Suprapubic skin (tissue), 3 donors: Measurements from ENCODE around the gene NFATC3.
A peak's percentile ranks its signal among the peaks of the same experiment; 100 is the strongest.

Experiments
- CTCF ChIP-seq, 2 donors: fragments of 200-600 bp in 1 of 2; fragments of 450-650 bp in 1 of 2; sonication (generic) in 1 of 2; IDR thresholded peaks; one replicate each; pipeline ENCODE4 v1.5.1; 2016 to 2019; ENCODE audit warnings: antibody characterized with exemption in 2 of 2, mild to moderate bottlenecking in 1 of 2, moderate library complexity in 1 of 2
- POLR2A ChIP-seq, 2 donors: fragments of 450-650 bp; IDR thresholded peaks; one replicate each; pipeline ENCODE4 v1.6.1; 2017; ENCODE audit warnings: antibody characterized with exemption in 2 of 2, mild to moderate bottlenecking in 2 of 2, moderate library complexity in 2 of 2

- TF ChIP-seq POLR2A (IDR thresholded peaks at IDR 0.05) (no peak), CTCF (IDR thresholded peaks at IDR 0.05) (peak; percentile 84 to 88)
Observed at GRCh38 chr16:68040506-68041288, 44.5 kb upstream of the NFATC3 start.
